H9 (cell line): ENCODE results near the gene ZBTB7A. TPM values are rescaled to one million over a fixed set of nuclear protein-coding genes. Genes with fewer than 3 reads are reported as not detected.

ENCODE experiments used
- DNase-seq: peaks from one replicate; pipeline ENCODE4 v3.0.0-alpha.2; 2017
- H2AFZ ChIP-seq: one replicate; pipeline ENCODE4 v1.6.1; 2013; ENCODE audit warnings: mild to moderate bottlenecking, low read length, control low read depth, moderate library complexity
- H2AK5ac ChIP-seq: 2 replicates; pipeline ENCODE4 v1.6.1; 2013; ENCODE audit warnings: low read length, control low read depth, mixed read lengths; ENCODE audit not compliant: insufficient read length
- H2BK120ac ChIP-seq: one replicate; pipeline ENCODE4 v1.6.1; 2013; ENCODE audit warnings: low read depth, mild to moderate bottlenecking, low read length, control low read depth, inconsistent platforms; ENCODE audit not compliant: poor library complexity, severe bottlenecking
- H2BK12ac ChIP-seq: 2 replicates; pipeline ENCODE4 v1.6.1; 2013; ENCODE audit warnings: low read length, control low read depth, mixed read lengths, low read depth; ENCODE audit not compliant: insufficient read length
- H2BK15ac ChIP-seq: 2 replicates; pipeline ENCODE4 v1.6.1; 2013; ENCODE audit warnings: low read depth, low read length, control low read depth
- H2BK20ac ChIP-seq: one replicate; pipeline ENCODE4 v1.6.1; 2013; ENCODE audit warnings: low read depth, mild to moderate bottlenecking, low read length, control low read depth, inconsistent platforms; ENCODE audit not compliant: poor library complexity, severe bottlenecking
- H2BK5ac ChIP-seq: 2 replicates; pipeline ENCODE4 v1.6.1; 2013; ENCODE audit warnings: low read length, control low read depth, mixed read lengths; ENCODE audit not compliant: insufficient read length
- H3K14ac ChIP-seq: 2 replicates; pipeline ENCODE4 v1.6.1; 2013; ENCODE audit warnings: low read length, control low read depth; ENCODE audit not compliant: insufficient read depth
- H3K18ac ChIP-seq: 2 replicates; pipeline ENCODE4 v1.6.1; 2013; ENCODE audit warnings: low read depth, mild to moderate bottlenecking, mixed read lengths, low read length, control low read depth; ENCODE audit not compliant: insufficient read length
- H3K23ac ChIP-seq: 2 replicates; pipeline ENCODE4 v1.6.1; 2013; ENCODE audit warnings: low read length, control low read depth, mixed read lengths, low read depth; ENCODE audit not compliant: insufficient read length
- H3K23me2 ChIP-seq: 2 replicates; pipeline ENCODE4 v1.6.1; 2013; ENCODE audit warnings: low read depth, mild to moderate bottlenecking, mixed read lengths, low read length, control low read depth; ENCODE audit not compliant: insufficient read length, poor library complexity, severe bottlenecking
- H3K27ac ChIP-seq: 2 replicates; pipeline ENCODE4 v1.5.1; 2013; ENCODE audit warnings: low read length, control low read depth, mixed read lengths, low read depth; ENCODE audit not compliant: insufficient read length
- H3K27me3 ChIP-seq: 2 replicates; pipeline ENCODE4 v1.6.1; 2013; ENCODE audit warnings: low read length, control low read depth, inconsistent platforms; ENCODE audit not compliant: insufficient read depth
- H3K4ac ChIP-seq: 2 replicates; pipeline ENCODE4 v1.6.1; 2013; ENCODE audit warnings: low read depth, mild to moderate bottlenecking, control low read depth, inconsistent platforms, low read length, moderate library complexity
- H3K4me1 ChIP-seq: 2 replicates; pipeline ENCODE4 v1.6.1; 2013; ENCODE audit warnings: low read length, control low read depth, inconsistent platforms; ENCODE audit not compliant: insufficient read depth
- H3K4me2 ChIP-seq: 2 replicates; pipeline ENCODE4 v1.6.1; 2013; ENCODE audit warnings: low read length, control low read depth, mixed read lengths; ENCODE audit not compliant: insufficient read length, insufficient read depth
- H3K56ac ChIP-seq: 2 replicates; pipeline ENCODE4 v1.6.1; 2013; ENCODE audit warnings: low read depth, mild to moderate bottlenecking, mixed read lengths, low read length, control low read depth; ENCODE audit not compliant: insufficient read length
- H3K79me1 ChIP-seq: 2 replicates; pipeline ENCODE4 v1.6.1; 2013; ENCODE audit warnings: low read depth, mild to moderate bottlenecking, moderate library complexity, low read length, control low read depth, inconsistent platforms; ENCODE audit not compliant: insufficient read depth, poor library complexity, severe bottlenecking
- H3K79me2 ChIP-seq: 2 replicates; pipeline ENCODE4 v1.6.1; 2013; ENCODE audit warnings: low read length, control low read depth, inconsistent platforms; ENCODE audit not compliant: insufficient read depth
- H3K9ac ChIP-seq: 2 replicates; pipeline ENCODE4 v1.6.1; 2013; ENCODE audit warnings: low read length, control low read depth, mixed read lengths; ENCODE audit not compliant: insufficient read length; ENCODE audit errors: extremely low read depth
- H3K9me3 ChIP-seq: one replicate; pipeline ENCODE4 v1.6.1; 2013; ENCODE audit warnings: low read depth, low read length, inconsistent platforms; ENCODE audit not compliant: control insufficient read depth
- H3T11ph ChIP-seq: one replicate; pipeline ENCODE4 v1.6.1; 2013; ENCODE audit warnings: mild to moderate bottlenecking, low read length, control low read depth, inconsistent platforms
- H4K20me1 ChIP-seq: one replicate; pipeline ENCODE4 v1.6.1; 2013; ENCODE audit not compliant: control insufficient read depth, insufficient read length, insufficient read depth
- H4K5ac ChIP-seq: 2 replicates; pipeline ENCODE4 v1.6.1; 2013; ENCODE audit warnings: low read depth, mild to moderate bottlenecking, mixed read lengths, low read length, control low read depth; ENCODE audit not compliant: insufficient read length
- H4K8ac ChIP-seq: replicated peaks from 2 replicates; pipeline ENCODE4 v1.6.1; 2013; ENCODE audit warnings: low read length, control low read depth, mixed read lengths, low read depth; ENCODE audit not compliant: insufficient read length
- H4K91ac ChIP-seq: 2 replicates; pipeline ENCODE4 v1.6.1; 2013; ENCODE audit warnings: low read depth, mild to moderate bottlenecking, moderate library complexity, mixed read lengths, low read length, control low read depth; ENCODE audit not compliant: insufficient read length
- H3K27ac Mint-ChIP-seq, 3 experiments: 2 replicates in 2 of 3; 3 replicates in 1 of 3; pipeline ENCODE4 v1.8.0; 2020 to 2021; ENCODE audit warnings: mixed read lengths in 3 of 3, mild to moderate bottlenecking in 1 of 3, moderate library complexity in 1 of 3
- H3K27me3 Mint-ChIP-seq: 2 replicates; pipeline ENCODE4 v1.8.0; 2021; ENCODE audit warnings: low read depth, mild to moderate bottlenecking, moderate library complexity, mixed read lengths
- H3K36me3 Mint-ChIP-seq, 3 experiments: 2 replicates in 2 of 3; 3 replicates in 1 of 3; pipeline ENCODE4 v1.8.0; 2020 to 2021; ENCODE audit warnings: low read depth in 3 of 3, mixed read lengths in 3 of 3; ENCODE audit not compliant: insufficient read depth in 1 of 3
- H3K4me1 Mint-ChIP-seq, 2 experiments: 2 replicates each; pipeline ENCODE4 v1.8.0; 2020; ENCODE audit warnings: mixed read lengths in 2 of 2
- H3K4me3 Mint-ChIP-seq, 2 experiments: 2 replicates in 1 of 2; 3 replicates in 1 of 2; pipeline ENCODE4 v1.8.0; 2020 to 2021; ENCODE audit warnings: mild to moderate bottlenecking in 2 of 2, mixed read lengths in 2 of 2, moderate library complexity in 1 of 2
- H3K9me3 Mint-ChIP-seq, 2 experiments: 2 replicates in 1 of 2; 3 replicates in 1 of 2; pipeline ENCODE4 v1.8.0; 2020; ENCODE audit warnings: mild to moderate bottlenecking in 2 of 2, mixed read lengths in 2 of 2, moderate library complexity in 1 of 2
- CTCF ChIP-seq: fragments of 200-600 bp; sonication (generic); conservative IDR thresholded peaks from 3 replicates; pipeline ENCODE4 v1.8.0; 2021; ENCODE audit warnings: antibody characterized with exemption, mild to moderate bottlenecking
- WGBS: extraction: QIAGEN DNeasy Blood & Tissue Kit; methylation state at CpG from one replicate; pipeline ENCODE4 v1.1.7; 2013; ENCODE audit warnings: missing lambda C conversion rate, low lambda C conversion rate, mixed read lengths; ENCODE audit not compliant: insufficient read length; ENCODE audit errors: extremely low coverage; 5-methylcytosine and 5-hydroxymethylcytosine counted together
- total RNA-seq: library from RNA; stranded (reverse); gene quantifications from 2 replicates; pipeline ENCODE4 v1.2.1, GENCODE V29; 2021

ZBTB7A gene
- total RNA-seq, 1 experiment from 2014 or later = 24.9 TPM

- Histone ChIP-seq H2BK20ac (no peak overlapping the region), H3K4ac (no peak overlapping the region), H4K5ac (no peak overlapping the region), H4K20me1 (no peaks in the 10 kb centered on the region), H3K4me1 (no peaks in the 10 kb centered on the region), H2BK12ac (no peak overlapping the region), H3K27me3 (no peaks in the 10 kb centered on the region), H3K79me2 (no peaks in the 10 kb centered on the region), H3K56ac (no peak overlapping the region), H4K8ac (no peak overlapping the region), H3K23me2 (no peaks in the 10 kb centered on the region), H2BK5ac (no peak overlapping the region), H3K9me3 (peaks cover 8% of the 10 kb centered on the region), H3K14ac (no peak overlapping the region), H3K79me1 (no peaks in the 10 kb centered on the region), H3T11ph (no peak overlapping the region), H2BK15ac (no peak overlapping the region), H3K4me2 (no peak overlapping the region), H4K91ac (no peak overlapping the region), H3K9ac (no peak overlapping the region), H2BK120ac (no peak overlapping the region), H3K27ac (no peak overlapping the region), H3K23ac (no peak overlapping the region), H2AFZ (no peak overlapping the region), H2AK5ac (no peak overlapping the region), H3K18ac (no peak overlapping the region)
- no peaks in the 10 kb centered on the region for H3K4me1 Mint-ChIP-seq
- DNase-seq = no peak
- no peak for TF ChIP-seq CTCF
- no peaks in the 10 kb centered on the region for H3K9me3 Mint-ChIP-seq
- H3K4me3 Mint-ChIP-seq = no peak overlapping the region; a peak in 1 of 5 replicates
- no peaks in the 10 kb centered on the region for H3K27me3 Mint-ChIP-seq
- H3K36me3 Mint-ChIP-seq = peaks cover 6 to 23% (median 16%) of the 10 kb centered on the region in 3 experiments; a peak in 6 of 7 replicates
- peak overlapping the region in 2 of 3 experiments; percentile 21 to 68; a peak in 4 of 7 replicates for H3K27ac Mint-ChIP-seq
- WGBS = no CpG with 5 or more reads among the region's 34 CpGs
These were observed 32.4 kb downstream of the ZBTB7A start for GRCh38 chr19:4034048-4035017.
